Measurements from ENCODE around the gene BMERB1. TPM values are rescaled to one million over a fixed set of nuclear protein-coding genes. Genes with fewer than 3 reads are reported as not detected.

Gene BMERB1
- total RNA-seq, 1 experiment from 2014 or later, result 13.6 TPM

DNA sequence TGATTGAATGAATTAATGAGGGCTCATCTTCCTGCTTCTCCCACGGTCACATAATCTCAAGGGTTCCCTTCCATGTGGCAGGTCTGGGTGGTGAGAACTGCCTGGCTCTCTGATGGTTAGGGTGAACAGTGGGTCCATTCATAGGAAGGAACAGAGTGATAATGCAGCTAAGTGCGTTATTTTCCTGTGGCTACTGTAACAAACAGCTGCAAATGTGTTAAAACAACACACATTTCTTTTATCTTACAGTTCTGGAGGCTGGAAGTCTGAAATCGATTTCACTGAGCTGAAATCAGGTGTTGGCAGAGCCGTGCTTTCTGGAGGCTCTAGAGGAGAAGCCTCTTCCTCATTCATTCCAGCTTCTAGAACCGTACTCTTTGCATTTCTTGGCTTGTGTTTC, 95.3 kb downstream of the BMERB1 start:
- DNase-seq (ENCODE audit: low spot score), result no peak
- TF ChIP-seq, protein P1, sequence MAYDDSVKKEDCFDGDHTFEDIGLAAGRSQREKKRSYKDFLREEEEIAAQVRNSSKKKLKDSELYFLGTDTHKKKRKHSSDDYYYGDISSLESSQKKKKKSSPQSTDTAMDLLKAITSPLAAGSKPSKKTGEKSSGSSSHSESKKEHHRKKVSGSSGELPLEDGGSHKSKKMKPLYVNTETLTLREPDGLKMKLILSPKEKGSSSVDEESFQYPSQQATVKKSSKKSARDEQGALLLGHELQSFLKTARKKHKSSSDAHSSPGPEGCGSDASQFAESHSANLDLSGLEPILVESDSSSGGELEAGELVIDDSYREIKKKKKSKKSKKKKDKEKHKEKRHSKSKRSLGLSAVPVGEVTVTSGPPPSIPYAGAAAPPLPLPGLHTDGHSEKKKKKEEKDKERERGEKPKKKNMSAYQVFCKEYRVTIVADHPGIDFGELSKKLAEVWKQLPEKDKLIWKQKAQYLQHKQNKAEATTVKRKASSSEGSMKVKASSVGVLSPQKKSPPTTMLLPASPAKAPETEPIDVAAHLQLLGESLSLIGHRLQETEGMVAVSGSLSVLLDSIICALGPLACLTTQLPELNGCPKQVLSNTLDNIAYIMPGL (CRISPR knock-in tag; IDR thresholded peaks at IDR 0.05), result no peak
- no peak for TF ChIP-seq ZNF416 (CRISPR knock-in tag; IDR thresholded peaks at IDR 0.05)
- no peak for TF ChIP-seq NFE2L1 (CRISPR knock-in tag; IDR thresholded peaks at IDR 0.05)
- TF ChIP-seq GRHL2 (CRISPR knock-in tag; IDR thresholded peaks at IDR 0.05; ENCODE audit: insufficient replicate concordance, severe bottlenecking), result no peak
- no peak for TF ChIP-seq SMAD3 (CRISPR knock-in tag; IDR thresholded peaks at IDR 0.05; ENCODE audit: borderline replicate concordance)
- TF ChIP-seq, protein P2, sequence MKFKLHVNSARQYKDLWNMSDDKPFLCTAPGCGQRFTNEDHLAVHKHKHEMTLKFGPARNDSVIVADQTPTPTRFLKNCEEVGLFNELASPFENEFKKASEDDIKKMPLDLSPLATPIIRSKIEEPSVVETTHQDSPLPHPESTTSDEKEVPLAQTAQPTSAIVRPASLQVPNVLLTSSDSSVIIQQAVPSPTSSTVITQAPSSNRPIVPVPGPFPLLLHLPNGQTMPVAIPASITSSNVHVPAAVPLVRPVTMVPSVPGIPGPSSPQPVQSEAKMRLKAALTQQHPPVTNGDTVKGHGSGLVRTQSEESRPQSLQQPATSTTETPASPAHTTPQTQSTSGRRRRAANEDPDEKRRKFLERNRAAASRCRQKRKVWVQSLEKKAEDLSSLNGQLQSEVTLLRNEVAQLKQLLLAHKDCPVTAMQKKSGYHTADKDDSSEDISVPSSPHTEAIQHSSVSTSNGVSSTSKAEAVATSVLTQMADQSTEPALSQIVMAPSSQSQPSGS (CRISPR knock-in tag; IDR thresholded peaks at IDR 0.05; ENCODE audit: borderline replicate concordance, low read depth), result no peak
- TF ChIP-seq JAZF1 (CRISPR knock-in tag; IDR thresholded peaks at IDR 0.05), result no peak
- Mint-ChIP-seq H3K4me3 (no peak overlapping the region), H3K9me3 (peaks cover 3% of the 10 kb centered on the region), H3K27me3 (ENCODE audit: low read depth) (no peaks in the 10 kb centered on the region; the same call in 1 of the 2 replicates), H3K36me3 (no peaks in the 10 kb centered on the region), H3K4me1 (no peaks in the 10 kb centered on the region), H3K27ac (0 out of 2 replicates have a peak overlapping the region, but pooled peaks have one; percentile 54)
- ChIA-PET POLR2A (no interaction called here), CTCF (no interaction called here)
- ATAC-seq, result no peak

DNA sequence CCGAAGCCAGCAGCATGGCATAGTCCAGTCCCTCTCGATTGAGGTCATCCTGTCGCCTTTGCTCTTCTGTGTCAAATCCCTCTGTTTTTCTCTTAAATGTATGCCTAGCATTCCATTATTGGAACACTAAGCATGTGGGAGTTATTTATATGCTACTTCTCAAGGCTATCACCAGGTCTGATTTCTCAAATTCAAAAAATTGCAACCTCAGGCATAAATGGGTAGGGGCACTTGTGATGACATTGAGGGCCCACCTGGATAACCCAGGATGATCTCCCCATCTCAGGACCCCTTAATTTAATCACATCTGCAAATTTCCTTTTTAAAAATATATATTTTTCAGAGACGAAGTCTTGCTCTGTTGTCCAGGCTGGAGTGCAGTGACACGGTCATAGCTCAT, 95.7 kb downstream of the BMERB1 start:
- CTCF ChIA-PET, result no interaction called here

DNA sequence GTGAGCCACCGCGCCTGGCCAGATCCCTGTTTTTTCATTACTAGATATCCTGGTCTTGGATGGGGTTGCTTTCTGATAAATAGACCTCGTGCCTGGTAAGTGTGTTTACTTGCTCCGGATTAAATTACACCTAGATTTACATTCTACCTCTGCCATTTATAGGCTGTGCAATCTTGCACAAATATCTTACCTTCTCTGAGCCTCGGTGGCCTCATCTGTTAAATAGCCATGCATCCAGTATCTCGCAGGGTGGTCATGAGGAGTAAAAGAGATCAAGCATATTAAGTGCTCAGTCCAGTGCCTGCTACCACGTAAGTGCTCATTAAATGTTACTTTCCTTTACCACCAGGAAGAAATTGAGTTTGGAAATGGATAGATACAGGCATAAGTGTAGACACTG, 98.4 kb downstream of the BMERB1 start:
- no peak overlapping the region for H3K4me3 Mint-ChIP-seq
- H3K27me3 Mint-ChIP-seq (ENCODE audit: low read depth), result no peaks in the 10 kb centered on the region; the same call in 1 of the 2 replicates
- no peak overlapping the region for H3K27ac Mint-ChIP-seq
- H3K36me3 Mint-ChIP-seq, result no peaks in the 10 kb centered on the region
- no peaks in the 10 kb centered on the region for H3K4me1 Mint-ChIP-seq
- no peak for ATAC-seq
- CTCF ChIA-PET, result no interaction called here
- H3K9me3 Mint-ChIP-seq, result no peaks in the 10 kb centered on the region; the same call in 1 of the 2 replicates
- no peak for DNase-seq (ENCODE audit: low spot score)
- POLR2A ChIA-PET, result no interaction called here
- TF ChIP-seq, protein P3, sequence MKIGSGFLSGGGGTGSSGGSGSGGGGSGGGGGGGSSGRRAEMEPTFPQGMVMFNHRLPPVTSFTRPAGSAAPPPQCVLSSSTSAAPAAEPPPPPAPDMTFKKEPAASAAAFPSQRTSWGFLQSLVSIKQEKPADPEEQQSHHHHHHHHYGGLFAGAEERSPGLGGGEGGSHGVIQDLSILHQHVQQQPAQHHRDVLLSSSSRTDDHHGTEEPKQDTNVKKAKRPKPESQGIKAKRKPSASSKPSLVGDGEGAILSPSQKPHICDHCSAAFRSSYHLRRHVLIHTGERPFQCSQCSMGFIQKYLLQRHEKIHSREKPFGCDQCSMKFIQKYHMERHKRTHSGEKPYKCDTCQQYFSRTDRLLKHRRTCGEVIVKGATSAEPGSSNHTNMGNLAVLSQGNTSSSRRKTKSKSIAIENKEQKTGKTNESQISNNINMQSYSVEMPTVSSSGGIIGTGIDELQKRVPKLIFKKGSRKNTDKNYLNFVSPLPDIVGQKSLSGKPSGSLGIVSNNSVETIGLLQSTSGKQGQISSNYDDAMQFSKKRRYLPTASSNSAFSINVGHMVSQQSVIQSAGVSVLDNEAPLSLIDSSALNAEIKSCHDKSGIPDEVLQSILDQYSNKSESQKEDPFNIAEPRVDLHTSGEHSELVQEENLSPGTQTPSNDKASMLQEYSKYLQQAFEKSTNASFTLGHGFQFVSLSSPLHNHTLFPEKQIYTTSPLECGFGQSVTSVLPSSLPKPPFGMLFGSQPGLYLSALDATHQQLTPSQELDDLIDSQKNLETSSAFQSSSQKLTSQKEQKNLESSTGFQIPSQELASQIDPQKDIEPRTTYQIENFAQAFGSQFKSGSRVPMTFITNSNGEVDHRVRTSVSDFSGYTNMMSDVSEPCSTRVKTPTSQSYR (CRISPR knock-in tag; IDR thresholded peaks at IDR 0.05), result no peak
- TF ChIP-seq, protein P4, sequence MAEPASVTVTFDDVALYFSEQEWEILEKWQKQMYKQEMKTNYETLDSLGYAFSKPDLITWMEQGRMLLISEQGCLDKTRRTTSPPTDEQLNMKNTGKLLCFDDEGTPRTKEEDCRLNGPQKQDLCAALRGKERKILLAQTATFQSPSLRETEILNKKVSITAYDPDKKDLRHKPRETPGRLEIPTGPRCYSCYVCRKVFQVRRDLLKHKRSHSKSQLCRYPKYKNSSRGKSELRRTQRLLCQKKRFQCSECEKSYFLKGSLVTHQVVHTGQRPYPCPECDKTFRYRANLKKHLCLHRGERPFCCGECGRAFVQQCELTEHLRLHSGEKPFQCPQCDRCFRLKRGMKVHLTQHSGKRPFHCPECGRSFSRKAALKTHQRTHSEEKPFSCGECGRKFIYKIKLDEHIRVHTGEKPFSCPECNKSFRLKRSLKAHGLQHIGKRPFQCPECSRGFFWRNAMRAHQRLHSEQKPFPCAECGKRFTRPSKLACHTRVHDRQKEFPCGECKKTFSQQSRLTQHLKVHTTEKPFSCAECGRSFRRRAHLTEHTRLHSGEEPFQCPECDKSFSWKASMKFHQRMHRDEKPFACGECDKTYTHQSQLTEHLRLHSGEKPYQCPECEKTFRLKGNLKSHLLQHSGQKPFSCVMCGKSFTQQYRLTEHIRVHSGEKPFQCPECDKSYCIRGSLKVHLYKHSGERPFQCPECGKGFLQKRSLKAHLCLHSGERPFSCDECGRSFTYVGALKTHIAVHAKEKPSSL (CRISPR knock-in tag; conservative IDR thresholded peaks at IDR 0.05), result no peak
- TF ChIP-seq FOXK1 (CRISPR knock-in tag; IDR thresholded peaks at IDR 0.05) (no peak), ZNF416 (CRISPR knock-in tag; IDR thresholded peaks at IDR 0.05) (no peak), SMAD3 (CRISPR knock-in tag; IDR thresholded peaks at IDR 0.05; ENCODE audit: borderline replicate concordance) (no peak), MYBL2 (CRISPR knock-in tag; IDR thresholded peaks at IDR 0.05) (no peak), TP53 (CRISPR knock-in tag; IDR thresholded peaks at IDR 0.05) (no peak)
- TF ChIP-seq, protein P5, sequence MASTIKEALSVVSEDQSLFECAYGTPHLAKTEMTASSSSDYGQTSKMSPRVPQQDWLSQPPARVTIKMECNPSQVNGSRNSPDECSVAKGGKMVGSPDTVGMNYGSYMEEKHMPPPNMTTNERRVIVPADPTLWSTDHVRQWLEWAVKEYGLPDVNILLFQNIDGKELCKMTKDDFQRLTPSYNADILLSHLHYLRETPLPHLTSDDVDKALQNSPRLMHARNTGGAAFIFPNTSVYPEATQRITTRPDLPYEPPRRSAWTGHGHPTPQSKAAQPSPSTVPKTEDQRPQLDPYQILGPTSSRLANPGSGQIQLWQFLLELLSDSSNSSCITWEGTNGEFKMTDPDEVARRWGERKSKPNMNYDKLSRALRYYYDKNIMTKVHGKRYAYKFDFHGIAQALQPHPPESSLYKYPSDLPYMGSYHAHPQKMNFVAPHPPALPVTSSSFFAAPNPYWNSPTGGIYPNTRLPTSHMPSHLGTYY (CRISPR knock-in tag; IDR thresholded peaks at IDR 0.05), result no peak
- TF ChIP-seq, protein P6, sequence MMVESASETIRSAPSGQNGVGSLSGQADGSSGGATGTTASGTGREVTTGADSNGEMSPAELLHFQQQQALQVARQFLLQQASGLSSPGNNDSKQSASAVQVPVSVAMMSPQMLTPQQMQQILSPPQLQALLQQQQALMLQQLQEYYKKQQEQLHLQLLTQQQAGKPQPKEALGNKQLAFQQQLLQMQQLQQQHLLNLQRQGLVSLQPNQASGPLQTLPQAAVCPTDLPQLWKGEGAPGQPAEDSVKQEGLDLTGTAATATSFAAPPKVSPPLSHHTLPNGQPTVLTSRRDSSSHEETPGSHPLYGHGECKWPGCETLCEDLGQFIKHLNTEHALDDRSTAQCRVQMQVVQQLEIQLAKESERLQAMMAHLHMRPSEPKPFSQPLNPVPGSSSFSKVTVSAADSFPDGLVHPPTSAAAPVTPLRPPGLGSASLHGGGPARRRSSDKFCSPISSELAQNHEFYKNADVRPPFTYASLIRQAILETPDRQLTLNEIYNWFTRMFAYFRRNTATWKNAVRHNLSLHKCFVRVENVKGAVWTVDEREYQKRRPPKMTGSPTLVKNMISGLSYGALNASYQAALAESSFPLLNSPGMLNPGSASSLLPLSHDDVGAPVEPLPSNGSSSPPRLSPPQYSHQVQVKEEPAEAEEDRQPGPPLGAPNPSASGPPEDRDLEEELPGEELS (CRISPR knock-in tag; IDR thresholded peaks at IDR 0.05), result no peak
- TF ChIP-seq, protein P7, sequence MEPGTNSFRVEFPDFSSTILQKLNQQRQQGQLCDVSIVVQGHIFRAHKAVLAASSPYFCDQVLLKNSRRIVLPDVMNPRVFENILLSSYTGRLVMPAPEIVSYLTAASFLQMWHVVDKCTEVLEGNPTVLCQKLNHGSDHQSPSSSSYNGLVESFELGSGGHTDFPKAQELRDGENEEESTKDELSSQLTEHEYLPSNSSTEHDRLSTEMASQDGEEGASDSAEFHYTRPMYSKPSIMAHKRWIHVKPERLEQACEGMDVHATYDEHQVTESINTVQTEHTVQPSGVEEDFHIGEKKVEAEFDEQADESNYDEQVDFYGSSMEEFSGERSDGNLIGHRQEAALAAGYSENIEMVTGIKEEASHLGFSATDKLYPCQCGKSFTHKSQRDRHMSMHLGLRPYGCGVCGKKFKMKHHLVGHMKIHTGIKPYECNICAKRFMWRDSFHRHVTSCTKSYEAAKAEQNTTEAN (CRISPR knock-in tag; IDR thresholded peaks at IDR 0.05), result no peak
- TF ChIP-seq, protein P8, sequence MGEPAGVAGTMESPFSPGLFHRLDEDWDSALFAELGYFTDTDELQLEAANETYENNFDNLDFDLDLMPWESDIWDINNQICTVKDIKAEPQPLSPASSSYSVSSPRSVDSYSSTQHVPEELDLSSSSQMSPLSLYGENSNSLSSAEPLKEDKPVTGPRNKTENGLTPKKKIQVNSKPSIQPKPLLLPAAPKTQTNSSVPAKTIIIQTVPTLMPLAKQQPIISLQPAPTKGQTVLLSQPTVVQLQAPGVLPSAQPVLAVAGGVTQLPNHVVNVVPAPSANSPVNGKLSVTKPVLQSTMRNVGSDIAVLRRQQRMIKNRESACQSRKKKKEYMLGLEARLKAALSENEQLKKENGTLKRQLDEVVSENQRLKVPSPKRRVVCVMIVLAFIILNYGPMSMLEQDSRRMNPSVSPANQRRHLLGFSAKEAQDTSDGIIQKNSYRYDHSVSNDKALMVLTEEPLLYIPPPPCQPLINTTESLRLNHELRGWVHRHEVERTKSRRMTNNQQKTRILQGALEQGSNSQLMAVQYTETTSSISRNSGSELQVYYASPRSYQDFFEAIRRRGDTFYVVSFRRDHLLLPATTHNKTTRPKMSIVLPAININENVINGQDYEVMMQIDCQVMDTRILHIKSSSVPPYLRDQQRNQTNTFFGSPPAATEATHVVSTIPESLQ (CRISPR knock-in tag; IDR thresholded peaks at IDR 0.05), result no peak

More for the DNA sequence above, 95.7 kb downstream of the BMERB1 start:
- Mint-ChIP-seq H3K4me1 (no peaks in the 10 kb centered on the region), H3K36me3 (no peaks in the 10 kb centered on the region), H3K27me3 (ENCODE audit: low read depth) (no peaks in the 10 kb centered on the region; the same call in 1 of the 2 replicates), H3K9me3 (peaks cover 3% of the 10 kb centered on the region), H3K27ac (no peak overlapping the region), H3K4me3 (no peak overlapping the region)
- no peak for TF ChIP-seq CREM (CRISPR knock-in tag; IDR thresholded peaks at IDR 0.05)
- ATAC-seq (no peak), DNase-seq (ENCODE audit: low spot score) (no peak)
- POLR2A ChIA-PET, result no interaction called here
